Mucosa of descending colon (tissue), 3 donors: Measurements from ENCODE around the gene KCNIP1. TPM values are rescaled to one million over a fixed set of nuclear protein-coding genes. Genes with fewer than 3 reads are reported as not detected.

Source experiments
- ATAC-seq: fragments of 200-7000 bp; cut with Tn5 transposase; one replicate; pipeline ENCODE4 v1.9.1; 2020; ENCODE audit warnings: mild to moderate bottlenecking, moderate library complexity
- DNase-seq, 3 donors: peaks; one replicate each; pipeline ENCODE4 v3.0.0-alpha.2; 2020
- H3K36me3 ChIP-seq: fragments of 200-600 bp; one replicate; pipeline ENCODE4 v1.8.0; 2021; ENCODE audit warnings: low read depth, mild to moderate bottlenecking
- H3K4me1 ChIP-seq: fragments of 200-600 bp; one replicate; pipeline ENCODE4 v1.8.0; 2021; ENCODE audit warnings: low read depth, mild to moderate bottlenecking
- H3K4me3 ChIP-seq: fragments of 200-600 bp; one replicate; pipeline ENCODE4 v1.8.0; 2021; ENCODE audit warnings: mild to moderate bottlenecking
- H3K9me3 ChIP-seq: fragments of 200-600 bp; one replicate; pipeline ENCODE4 v1.8.0; 2021; ENCODE audit warnings: mild to moderate bottlenecking
- intact Hi-C, 2 donors: fragments of 100-400 bp; cut with DNase I in 1 of 2; cut with micrococcal nuclease in 1 of 2; formaldehyde crosslinking; loops; one replicate each; pipeline versions ENCODE4 v1.11.0 to v1.11.1; 2022; cut with DNase I, micrococcal nuclease
- total RNA-seq, 3 donors: library from RNA; stranded (reverse); fragmentation: NEBNext Ultra II Directional in 2 of 3; extraction: Animal tissue kit (Norgen Biotek cat#: 25700) in 2 of 3; gene quantifications; one replicate each; pipeline versions ENCODE4 v1.2.1 to v1.2.4, GENCODE V29; 2021 to 2023
- TF ChIP-seq, protein P1 (sequence below): fragments of 200-600 bp; IDR thresholded peaks from one replicate; pipeline ENCODE4 v1.8.0; 2022; ENCODE audit warnings: antibody characterized with exemption, mild to moderate bottlenecking
- donor health status: DM: no; HTN: no; CAD: no; lungs with moderate emphysema.
- donor health status: DM: no; HTN: no; CAD: no.
- donor health status: DM: no; HTN: yes; CAD: no.

The KCNIP1 gene
- total RNA-seq, 3 donors from 2014 or later: 0.79 TPM; not detected in 2

DNA sequence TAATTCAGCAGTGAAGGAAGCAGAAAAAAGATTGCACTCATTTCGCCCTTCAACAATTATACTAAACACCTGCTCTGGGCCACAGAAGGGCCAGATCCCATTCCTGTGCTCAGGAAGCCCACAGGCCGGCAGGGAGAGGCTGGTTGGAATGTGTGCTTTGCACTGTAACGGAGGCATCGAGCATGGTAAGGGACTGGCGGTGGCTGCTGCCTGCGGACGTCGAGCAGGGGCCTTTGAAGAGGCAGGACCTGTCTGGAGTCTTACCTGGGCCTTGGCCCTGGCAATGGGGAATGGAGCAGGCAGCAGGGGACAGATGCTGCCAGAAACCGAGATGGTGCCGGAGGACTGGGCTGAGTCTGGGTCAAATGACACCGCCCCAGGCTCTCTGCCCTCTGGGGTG is 97.8 kb downstream of the KCNIP1 start:
- ATAC-seq: no peak
- TF ChIP-seq, protein P1, sequence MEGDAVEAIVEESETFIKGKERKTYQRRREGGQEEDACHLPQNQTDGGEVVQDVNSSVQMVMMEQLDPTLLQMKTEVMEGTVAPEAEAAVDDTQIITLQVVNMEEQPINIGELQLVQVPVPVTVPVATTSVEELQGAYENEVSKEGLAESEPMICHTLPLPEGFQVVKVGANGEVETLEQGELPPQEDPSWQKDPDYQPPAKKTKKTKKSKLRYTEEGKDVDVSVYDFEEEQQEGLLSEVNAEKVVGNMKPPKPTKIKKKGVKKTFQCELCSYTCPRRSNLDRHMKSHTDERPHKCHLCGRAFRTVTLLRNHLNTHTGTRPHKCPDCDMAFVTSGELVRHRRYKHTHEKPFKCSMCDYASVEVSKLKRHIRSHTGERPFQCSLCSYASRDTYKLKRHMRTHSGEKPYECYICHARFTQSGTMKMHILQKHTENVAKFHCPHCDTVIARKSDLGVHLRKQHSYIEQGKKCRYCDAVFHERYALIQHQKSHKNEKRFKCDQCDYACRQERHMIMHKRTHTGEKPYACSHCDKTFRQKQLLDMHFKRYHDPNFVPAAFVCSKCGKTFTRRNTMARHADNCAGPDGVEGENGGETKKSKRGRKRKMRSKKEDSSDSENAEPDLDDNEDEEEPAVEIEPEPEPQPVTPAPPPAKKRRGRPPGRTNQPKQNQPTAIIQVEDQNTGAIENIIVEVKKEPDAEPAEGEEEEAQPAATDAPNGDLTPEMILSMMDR: no peak
- intact Hi-C loops: no loop called here
- no peak for DNase-seq
- H3K4me3 ChIP-seq: no peak overlapping the region
- no peaks in the 10 kb centered on the region for H3K9me3 ChIP-seq
- no peaks in the 10 kb centered on the region for H3K4me1 ChIP-seq
- H3K36me3 ChIP-seq: no peaks in the 10 kb centered on the region

DNA sequence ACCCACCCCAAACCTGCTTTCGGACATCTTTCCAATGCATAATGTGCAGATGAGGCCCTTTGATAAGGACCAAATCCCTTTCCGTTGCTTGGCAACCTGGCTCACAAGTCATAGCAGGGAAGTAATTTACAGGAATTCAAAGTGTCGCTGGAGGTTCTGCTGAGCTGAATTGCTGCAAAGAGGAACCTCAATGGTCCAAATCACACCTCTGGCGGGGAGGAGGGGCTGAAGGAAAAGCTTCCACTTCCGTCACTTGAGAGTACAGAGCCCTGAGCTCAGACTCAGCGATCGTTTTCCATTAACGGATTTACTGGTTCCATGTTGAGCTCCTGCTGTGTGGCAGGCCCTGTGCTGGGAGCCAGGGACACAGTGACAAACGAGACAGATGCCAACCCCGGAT is 99.3 kb downstream of the KCNIP1 start:
- Histone ChIP-seq H3K9me3 (no peaks in the 10 kb centered on the region), H3K4me3 (no peak overlapping the region), H3K36me3 (no peaks in the 10 kb centered on the region), H3K4me1 (no peaks in the 10 kb centered on the region)
- intact Hi-C loops: no loop called here
- no peak for DNase-seq
- no peak for ATAC-seq
- TF ChIP-seq, protein P1: no peak

DNA sequence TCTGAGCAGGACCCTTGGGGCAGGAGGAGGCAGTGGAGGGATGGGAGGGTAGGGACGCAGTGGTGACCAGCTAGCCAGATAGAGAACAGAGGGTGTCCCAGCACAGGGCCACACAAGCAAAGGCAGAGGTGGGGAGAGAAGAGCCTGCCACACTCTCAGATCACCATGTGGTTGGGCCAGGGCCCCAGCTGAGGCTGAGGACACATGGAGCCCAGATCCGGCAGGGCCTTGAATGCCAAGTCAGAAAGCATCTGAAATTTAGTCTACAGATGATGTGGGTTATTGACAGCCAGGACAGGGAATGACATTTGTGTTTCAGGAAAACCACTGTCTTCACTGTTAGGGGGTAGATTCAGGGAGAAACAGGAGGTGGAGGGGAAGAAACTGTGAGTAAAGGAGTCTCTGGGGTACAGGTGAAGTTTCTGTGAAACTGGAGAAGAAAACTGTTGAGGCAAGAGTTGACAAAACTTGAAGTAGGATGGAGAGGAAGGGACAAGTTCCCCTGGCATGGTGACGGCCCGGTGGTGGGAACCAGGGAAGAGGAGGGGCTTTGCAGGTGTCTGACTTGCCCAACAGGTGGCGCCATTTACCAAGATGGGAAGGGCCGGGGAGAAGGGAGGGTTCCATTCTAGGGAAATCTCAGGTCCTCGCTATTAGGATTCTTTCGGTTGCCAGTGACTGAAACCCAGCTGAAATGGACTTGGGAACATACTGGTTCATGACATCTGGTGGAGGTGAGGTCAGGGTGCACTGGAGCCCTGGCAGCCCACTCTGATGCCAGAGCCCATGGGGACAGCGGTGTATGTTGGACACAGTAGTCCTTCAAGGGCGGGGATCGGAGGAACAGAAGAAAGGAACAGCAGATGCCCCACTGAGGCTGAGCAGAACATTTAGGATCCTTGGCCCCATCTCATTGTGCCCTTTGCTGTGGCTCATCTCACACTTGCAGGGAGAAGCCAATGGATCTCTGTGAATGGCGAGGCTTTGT is 100.1 kb downstream of the KCNIP1 start:
- Histone ChIP-seq H3K36me3 (no peaks in the 10 kb centered on the region), H3K4me1 (no peaks in the 10 kb centered on the region), H3K4me3 (no peak overlapping the region), H3K9me3 (no peaks in the 10 kb centered on the region)
- DNase-seq (peak in 2 of 3 donors; percentile 49 to 51), ATAC-seq (peak; percentile 70)
- TF ChIP-seq, protein P1: peak; percentile 38
- intact Hi-C loops: no loop called here

DNA sequence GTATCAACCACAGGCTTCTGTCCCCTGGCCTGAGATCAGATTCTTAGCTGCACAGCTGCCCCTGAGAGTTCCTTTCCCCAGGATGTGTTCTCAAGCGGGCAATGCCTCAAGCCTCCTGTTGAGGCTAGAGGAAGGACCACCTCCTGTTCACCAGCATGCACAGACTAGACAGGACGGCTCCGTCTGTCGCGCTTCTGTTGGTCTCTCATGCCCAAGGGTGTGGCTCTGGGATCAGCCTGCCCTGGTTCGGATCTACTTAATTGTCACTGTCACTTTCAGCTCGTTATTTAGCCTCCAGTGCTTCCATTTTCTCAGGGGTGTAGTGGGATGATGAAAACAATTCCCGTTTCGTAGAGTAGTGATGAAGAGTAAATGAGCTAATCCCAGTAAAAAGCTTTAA is 103.1 kb downstream of the KCNIP1 start:
- intact Hi-C loops: loop anchor here in 1 of 2 donors (2.0 kb wide), 1 partner anchor 54 kb away; no protein-coding TSS in a partner anchor
- ATAC-seq: no peak
- TF ChIP-seq, protein P1: no peak

DNA sequence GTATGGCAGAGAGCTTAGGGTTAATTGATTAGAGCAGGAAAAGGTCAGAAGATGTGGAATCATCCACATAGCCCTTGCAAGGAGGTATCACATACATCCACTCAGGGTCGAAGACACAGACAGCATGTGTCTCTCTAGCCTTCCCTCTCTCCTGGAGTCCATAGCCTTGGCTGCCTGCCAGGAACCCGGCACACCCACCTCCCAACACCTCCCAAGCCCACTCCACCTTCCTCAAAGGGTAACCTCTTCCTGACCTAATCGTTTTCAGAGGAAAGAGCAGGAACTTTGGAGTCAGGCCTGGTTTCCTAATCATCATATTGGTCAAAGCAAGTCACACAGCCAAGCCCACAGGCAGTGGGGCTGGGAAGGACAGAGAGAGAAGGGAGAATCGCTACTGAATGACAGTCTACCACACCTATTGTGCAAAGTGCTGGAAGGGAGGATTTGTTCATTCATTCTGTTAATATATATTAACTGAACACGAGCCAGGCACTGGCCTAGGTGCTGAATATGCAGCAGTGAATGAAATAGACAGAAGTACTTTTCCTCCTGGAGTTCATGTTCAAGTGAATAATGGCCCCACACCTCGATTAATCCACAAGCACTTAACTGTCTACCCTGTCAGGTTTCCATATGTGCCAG is 107.8 kb downstream of the KCNIP1 start:
- no peaks in the 10 kb centered on the region for H3K4me1 ChIP-seq
- H3K36me3 ChIP-seq: no peaks in the 10 kb centered on the region
- H3K4me3 ChIP-seq: no peak overlapping the region
- no peaks in the 10 kb centered on the region for H3K9me3 ChIP-seq
- TF ChIP-seq, protein P1: no peak
- ATAC-seq (no peak), DNase-seq (no peak)
- intact Hi-C loops: no loop called here

More for the DNA sequence above, 103.1 kb downstream of the KCNIP1 start:
- no peaks in the 10 kb centered on the region for H3K4me1 ChIP-seq
- DNase-seq: no peak
- no peaks in the 10 kb centered on the region for H3K9me3 ChIP-seq
- no peak overlapping the region for H3K4me3 ChIP-seq
- no peaks in the 10 kb centered on the region for H3K36me3 ChIP-seq
